Gastrocnemius medialis (tissue), 4 donors: Measurements from ENCODE around the gene BCAP29. TPM values are rescaled to one million over a fixed set of nuclear protein-coding genes. Genes with fewer than 3 reads are reported as not detected.

Source experiments
- ATAC-seq, 2 donors: fragments of 150-250 bp; one replicate each; pipeline ENCODE4 v1.9.1; 2016
- DNase-seq, 2 donors: peaks; one replicate each; pipeline ENCODE4 v3.0.0-alpha.2; 2019
- H3K27ac ChIP-seq, 4 donors: fragments of 200-600 bp; sonication (generic); 1 replicate in 1 of 4; 2 replicates in 3 of 4; pipeline ENCODE4 v1.5.1; 2016 to 2018; ENCODE audit warnings: mild to moderate bottlenecking in 2 of 4, moderate library complexity in 1 of 4
- H3K27me3 ChIP-seq, 3 donors: fragments of 200-600 bp; sonication (generic) in 2 of 3; 1 replicate in 1 of 3; 2 replicates in 2 of 3; pipeline versions ENCODE4 v1.5.1 to v1.6.0; 2016 to 2019; ENCODE audit warnings: mild to moderate bottlenecking in 1 of 3, moderate library complexity in 1 of 3
- H3K36me3 ChIP-seq, 2 donors: fragments of 200-600 bp; sonication (generic) in 1 of 2; one replicate each; pipeline ENCODE4 v1.5.1; 2017 to 2018
- H3K4me1 ChIP-seq, 2 donors: fragments of 200-600 bp; sonication (generic) in 1 of 2; one replicate each; pipeline ENCODE4 v1.5.1; 2016 to 2017; ENCODE audit warnings: mild to moderate bottlenecking in 2 of 2
- H3K4me3 ChIP-seq, 4 donors: fragments of 200-600 bp; sonication (generic) in 3 of 4; 1 replicate in 1 of 4; 2 replicates in 3 of 4; pipeline ENCODE4 v1.5.1; 2016 to 2019; ENCODE audit warnings: mild to moderate bottlenecking in 2 of 4
- H3K9me3 ChIP-seq, 3 donors: fragments of 200-600 bp; sonication (generic) in 2 of 3; 1 replicate in 1 of 3; 2 replicates in 2 of 3; pipeline ENCODE4 v1.5.1; 2016 to 2019
- CTCF ChIP-seq, 5 experiments: fragments of 450-650 bp in 3 of 5; fragments of 200-600 bp in 2 of 5; sonication (generic) in 2 of 5; IDR thresholded peaks in 4 of 5; conservative IDR thresholded peaks in 1 of 5; 1 replicate in 4 of 5; 2 replicates in 1 of 5; pipeline ENCODE4 v1.5.1; 2016 to 2019; ENCODE audit warnings: antibody characterized with exemption in 5 of 5, mild to moderate bottlenecking in 3 of 5, moderate library complexity in 3 of 5
- POLR2A ChIP-seq, 2 donors: fragments of 450-650 bp; IDR thresholded peaks; one replicate each; pipeline ENCODE4 v1.6.1; 2017; ENCODE audit warnings: antibody characterized with exemption in 2 of 2, mild to moderate bottlenecking in 2 of 2, moderate library complexity in 2 of 2
- in situ Hi-C, 4 donors: fragments of 200-750 bp; cut with MboI; loops; one replicate each; pipeline versions ENCODE4 v1.15.0 to v1.8.0; 2017; ENCODE audit warnings: low sequenced_read_pairs in 4 of 4
- intact Hi-C: fragments of 100-400 bp; cut with DNase I; formaldehyde crosslinking; loops from one replicate; pipeline ENCODE4 v1.15.1; 2023; ENCODE audit warnings: low total_unique reads
- total RNA-seq, 4 donors: library from RNA; depleted of rRNA; stranded (reverse); fragments of >200 nt; gene quantifications; one replicate each; pipeline versions ENCODE4 v1.1.0 to v1.2.3, GENCODE V29; 2016

The BCAP29 gene
- total RNA-seq, 4 donors from 2014 or later, result 125 to 152 (median 129) TPM

GRCh38 chr7:107615910-107616680, 36.0 kb downstream of the BCAP29 start:
- H3K4me1 ChIP-seq, result peaks cover 0 to 13% of the 10 kb centered on the region in 2 donors
- TF ChIP-seq CTCF (IDR thresholded peaks at IDR 0.05 in 4 of 5, conservative IDR thresholded peaks at IDR 0.05 in 1 of 5) (no peak), POLR2A (IDR thresholded peaks at IDR 0.05) (no peak)
- no peaks in the 10 kb centered on the region for H3K9me3 ChIP-seq
- in situ Hi-C loops (no loop called here), intact Hi-C loops (no loop called here)
- H3K27ac ChIP-seq, result no peak overlapping the region
- H3K4me3 ChIP-seq, result no peak overlapping the region
- H3K36me3 ChIP-seq, result peaks cover 0 to 44% of the 10 kb centered on the region in 2 donors
- no peak for DNase-seq
- no peaks in the 10 kb centered on the region for H3K27me3 ChIP-seq
- ATAC-seq, result no peak

GRCh38 chr7:107622429-107622828, 42.4 kb downstream of the BCAP29 start:
- H3K36me3 ChIP-seq, result peaks cover 0 to 18% of the 10 kb centered on the region in 2 donors
- no peaks in the 10 kb centered on the region for H3K9me3 ChIP-seq
- H3K4me3 ChIP-seq, result no peak overlapping the region
- no peak for DNase-seq
- in situ Hi-C loops (no loop called here), intact Hi-C loops (no loop called here)
- ATAC-seq, result no peak
- no peak overlapping the region for H3K27ac ChIP-seq
- H3K27me3 ChIP-seq, result no peaks in the 10 kb centered on the region
- no peaks in the 10 kb centered on the region for H3K4me1 ChIP-seq
- TF ChIP-seq POLR2A (IDR thresholded peaks at IDR 0.05) (no peak), CTCF (IDR thresholded peaks at IDR 0.05 in 4 of 5, conservative IDR thresholded peaks at IDR 0.05 in 1 of 5) (no peak)

- DNase-seq, result no peak
- H3K36me3 ChIP-seq, result peaks cover 0 to 18% of the 10 kb centered on the region in 2 donors
- intact Hi-C loops, result no loop called here
- no peak for TF ChIP-seq POLR2A (IDR thresholded peaks at IDR 0.05)
- no peak for TF ChIP-seq CTCF (IDR thresholded peaks at IDR 0.05 in 4 of 5, conservative IDR thresholded peaks at IDR 0.05 in 1 of 5)
- in situ Hi-C loops, result no loop called here
- no peak overlapping the region for H3K4me3 ChIP-seq
- ATAC-seq, result no peak
- no peaks in the 10 kb centered on the region for H3K27me3 ChIP-seq
- H3K9me3 ChIP-seq, result no peaks in the 10 kb centered on the region
- H3K27ac ChIP-seq, result no peak overlapping the region
- no peaks in the 10 kb centered on the region for H3K4me1 ChIP-seq
These were observed 42.8 kb downstream of the BCAP29 start for GRCh38 chr7:107622894-107623293.

- intact Hi-C loops (no loop called here), in situ Hi-C loops (no loop called here)
- ATAC-seq, result no peak
- H3K4me1 ChIP-seq, result no peaks in the 10 kb centered on the region
- H3K9me3 ChIP-seq, result no peaks in the 10 kb centered on the region
- TF ChIP-seq POLR2A (IDR thresholded peaks at IDR 0.05) (no peak), CTCF (IDR thresholded peaks at IDR 0.05 in 4 of 5, conservative IDR thresholded peaks at IDR 0.05 in 1 of 5) (no peak)
- H3K4me3 ChIP-seq, result no peak overlapping the region
- H3K27ac ChIP-seq, result no peak overlapping the region
- no peak for DNase-seq
- H3K27me3 ChIP-seq, result no peaks in the 10 kb centered on the region
- peaks cover 0 to 1% of the 10 kb centered on the region in 2 donors for H3K36me3 ChIP-seq
These were observed 47.0 kb downstream of the BCAP29 start for GRCh38 chr7:107627002-107627401.
